MV-4-11 (cell line): ENCODE data around the gene TTLL7.

Experiments
- DNase-seq: peaks from one replicate; lab custom pipeline; 2025; lab: John Stamatoyannopoulos, UW

TTLL7 gene

GRCh38 chr1:83998498-83999315, at the start of gene TTLL7:
Gene TTLL7, minus strand, starts transcription at chr1:83999132. Its CDS starts 46,921 bp downstream, at chr1:83952211.
- peak; percentile 54 for DNase-seq

- DNase-seq, result no peak
These were observed 43.5 kb upstream of the TTLL7 start for GRCh38 chr1:84042461-84042860.

GRCh38 chr1:84037758-84038611, 39.1 kb upstream of the TTLL7 start:
- no peak for DNase-seq

- DNase-seq, result no peak
These were observed 32.9 kb upstream of the TTLL7 start for GRCh38 chr1:84031802-84032327.

GRCh38 chr1:84027368-84027767, 28.4 kb upstream of the TTLL7 start:
- no peak for DNase-seq

- no peak for DNase-seq
These were observed 27.0 kb upstream of the TTLL7 start for GRCh38 chr1:84025966-84026365.

- DNase-seq, result no peak
These were observed 22.9 kb upstream of the TTLL7 start for GRCh38 chr1:84021822-84022221.

GRCh38 chr1:84020151-84020550, 21.2 kb upstream of the TTLL7 start:
- no peak for DNase-seq

- no peak for DNase-seq
These were observed 20.3 kb upstream of the TTLL7 start for GRCh38 chr1:84019217-84019616.

- no peak for DNase-seq
These were observed 14.8 kb upstream of the TTLL7 start for GRCh38 chr1:84013708-84014107.

- no peak for DNase-seq
These were observed 13.1 kb upstream of the TTLL7 start for GRCh38 chr1:84012018-84012417.

- no peak for DNase-seq
These were observed 11.2 kb upstream of the TTLL7 start for GRCh38 chr1:84010136-84010535.

- no peak for DNase-seq
These were observed 9.7 kb upstream of the TTLL7 start for GRCh38 chr1:84008631-84009030.

GRCh38 chr1:84006591-84006990, 7.7 kb upstream of the TTLL7 start:
- DNase-seq, result no peak

GRCh38 chr1:84001501-84001900, 2.6 kb upstream of the TTLL7 start:
- DNase-seq, result no peak

GRCh38 chr1:84000954-84001495, 2.1 kb upstream of the TTLL7 start:
- no peak for DNase-seq

- no peak for DNase-seq
These were observed 1.4 kb upstream of the TTLL7 start for GRCh38 chr1:84000196-84000885.

- peak; percentile 54 for DNase-seq
These were observed 436 bp upstream of the TTLL7 start for GRCh38 chr1:83999316-83999819.

GRCh38 chr1:83998205-83998497, 781 bp downstream of the TTLL7 start:
- no peak for DNase-seq

GRCh38 chr1:83997631-83998030, 1.3 kb downstream of the TTLL7 start:
- DNase-seq, result no peak

- DNase-seq, result no peak
These were observed 2.3 kb downstream of the TTLL7 start for GRCh38 chr1:83996621-83997020.

GRCh38 chr1:83996191-83996590, 2.7 kb downstream of the TTLL7 start:
- DNase-seq, result no peak
